H1 (cell line): ENCODE measurements around the gene CELSR1. TPM values are rescaled to one million over a fixed set of nuclear protein-coding genes. Genes with fewer than 3 reads are reported as not detected.
A peak's percentile ranks its signal among the peaks of the same experiment; 100 is the strongest.

Source experiments
- CTCF ChIA-PET: fragments of 300-600 bp; sonication (Branson Sonifier 250); formaldehyde crosslinking; loops from one replicate; lab custom pipeline; 2021; ENCODE audit not compliant: partially characterized antibody; lab: Charles Lee
- POLR2A ChIA-PET: fragments of 300-600 bp; sonication (Branson Sonifier 250); formaldehyde crosslinking; loops from one replicate; lab custom pipeline; 2021; ENCODE audit warnings: inconsistent platforms; ENCODE audit not compliant: partially characterized antibody; lab: Charles Lee
- DNase-seq, 2 experiments: peaks; one replicate each; pipeline versions ENCODE4 v3.0.0 to v3.0.0-alpha.2; 2010 to 2022; ENCODE audit warnings: low spot score in 2 of 2, low read depth in 1 of 2, mixed read lengths in 1 of 2
- FAIRE-seq: peaks from 2 replicates; lab custom pipeline; 2011; peaks lifted over from hg19 to GRCh38; lab: Jason Lieb, UNC
- H2AFZ ChIP-seq: 2 replicates; pipeline ENCODE4 v1.8.1; 2012; ENCODE audit warnings: low read length, inconsistent platforms
- H2AK5ac ChIP-seq: 2 replicates; pipeline ENCODE4 v1.6.1; 2013; ENCODE audit warnings: low read depth, low read length
- H2BK120ac ChIP-seq: replicated peaks from 2 replicates; pipeline ENCODE3; 2013; ENCODE audit warnings: low read depth, low read length, inconsistent platforms
- H2BK12ac ChIP-seq: 2 replicates; pipeline ENCODE4 v1.6.1; 2013; ENCODE audit warnings: low read depth, low read length
- H2BK15ac ChIP-seq: 2 replicates; pipeline ENCODE4 v1.6.1; 2013; ENCODE audit warnings: low read length
- H2BK20ac ChIP-seq: 2 replicates; pipeline ENCODE4 v1.6.1; 2013; ENCODE audit warnings: low read length
- H2BK5ac ChIP-seq: 2 replicates; pipeline ENCODE4 v1.6.1; 2013; ENCODE audit warnings: low read depth, low read length
- H3K14ac ChIP-seq: 2 replicates; pipeline ENCODE4 v1.6.1; 2013; ENCODE audit warnings: inconsistent platforms; ENCODE audit not compliant: insufficient read length
- H3K18ac ChIP-seq: 2 replicates; pipeline ENCODE4 v1.6.1; 2013; ENCODE audit warnings: low read length; ENCODE audit errors: extremely low read depth
- H3K23ac ChIP-seq: 2 replicates; pipeline ENCODE4 v1.6.1; 2013; ENCODE audit warnings: inconsistent platforms; ENCODE audit not compliant: insufficient read length
- H3K23me2 ChIP-seq: 2 replicates; pipeline ENCODE4 v1.6.1; 2013; ENCODE audit warnings: low read depth, low read length
- H3K27ac ChIP-seq: 2 replicates; pipeline ENCODE4 v1.6.1; 2011; ENCODE audit warnings: low read depth, low read length, inconsistent platforms
- H3K27me3 ChIP-seq, 4 experiments: replicated peaks in 1 of 4; 1 replicate in 1 of 4; 2 replicates in 3 of 4; pipeline versions ENCODE4 v1.6.1 to v1.8.1; 2011 to 2013; ENCODE audit warnings: low read length in 3 of 4, mild to moderate bottlenecking in 3 of 4, inconsistent platforms in 2 of 4, mixed read lengths in 2 of 4, moderate library complexity in 1 of 4; ENCODE audit not compliant: control insufficient read depth in 3 of 4, insufficient read depth in 3 of 4; ENCODE audit errors: extremely low read depth in 1 of 4
- H3K36me3 ChIP-seq, 4 experiments: 2 replicates each; pipeline versions ENCODE4 v1.6.1 to v1.8.1; 2011 to 2013; ENCODE audit warnings: mild to moderate bottlenecking in 4 of 4, low read length in 3 of 4, moderate library complexity in 2 of 4, control low read depth in 1 of 4, inconsistent platforms in 1 of 4; ENCODE audit not compliant: insufficient read depth in 4 of 4, control insufficient read depth in 2 of 4
- H3K4ac ChIP-seq: replicated peaks from 2 replicates; pipeline ENCODE3; 2013; ENCODE audit warnings: low read length, low read depth, mixed read lengths, inconsistent platforms; ENCODE audit not compliant: insufficient read length
- H3K4me1 ChIP-seq, 4 experiments: replicated peaks in 1 of 4; 1 replicate in 1 of 4; 2 replicates in 3 of 4; pipeline versions ENCODE4 v1.6.1 to v1.8.1; 2011 to 2013; ENCODE audit warnings: low read length in 3 of 4, inconsistent platforms in 2 of 4, mixed read lengths in 1 of 4; ENCODE audit not compliant: insufficient read depth in 4 of 4, control insufficient read depth in 3 of 4
- H3K4me2 ChIP-seq, 2 experiments: 2 replicates each; pipeline versions ENCODE4 v1.6.1 to v1.8.1; 2011 to 2013; ENCODE audit warnings: low read depth in 2 of 2, low read length in 2 of 2, control low read depth in 1 of 2, inconsistent platforms in 1 of 2, mild to moderate bottlenecking in 1 of 2; ENCODE audit not compliant: insufficient read depth in 1 of 2
- H3K4me3 ChIP-seq, 4 experiments: fragments of 200-600, 300-600 bp in 1 of 4; sonication (generic), shearing (Covaris generic), sonication (Bioruptor Twin) in 1 of 4; 2 replicates each; pipeline versions ENCODE4 v1.5.1 to v1.8.1; 2011 to 2016; ENCODE audit warnings: low read length in 4 of 4, low read depth in 3 of 4, control low read depth in 2 of 4, inconsistent platforms in 2 of 4, mild to moderate bottlenecking in 2 of 4, mixed read lengths in 1 of 4, moderate library complexity in 1 of 4; ENCODE audit not compliant: insufficient read depth in 2 of 4; ENCODE audit errors: extremely low read depth in 1 of 4
- H3K56ac ChIP-seq: replicated peaks from 2 replicates; pipeline ENCODE3; 2013; ENCODE audit warnings: low read depth, mild to moderate bottlenecking, mixed read lengths, low read length, inconsistent platforms; ENCODE audit not compliant: insufficient read length
- H3K79me1 ChIP-seq: 2 replicates; pipeline ENCODE4 v1.6.1; 2013; ENCODE audit warnings: low read depth, low read length, control low read depth
- H3K79me2 ChIP-seq, 2 experiments: 2 replicates each; pipeline versions ENCODE4 v1.6.1 to v1.8.1; 2012 to 2013; ENCODE audit warnings: low read length in 2 of 2, mild to moderate bottlenecking in 2 of 2, inconsistent platforms in 1 of 2; ENCODE audit not compliant: insufficient read depth in 2 of 2, control insufficient read depth in 1 of 2
- H3K9ac ChIP-seq, 4 experiments: replicated peaks in 1 of 4; 1 replicate in 1 of 4; 2 replicates in 3 of 4; pipeline versions ENCODE4 v1.6.1 to v1.8.1; 2011 to 2013; ENCODE audit warnings: low read depth in 3 of 4, low read length in 3 of 4, control low read depth in 2 of 4, mild to moderate bottlenecking in 2 of 4, moderate library complexity in 2 of 4, inconsistent platforms in 1 of 4; ENCODE audit errors: extremely low read depth in 1 of 4
- H3K9me3 ChIP-seq, 2 experiments: 2 replicates each; pipeline versions ENCODE4 v1.6.1 to v1.8.1; 2012 to 2013; ENCODE audit warnings: mild to moderate bottlenecking in 2 of 2, moderate library complexity in 2 of 2, control low read depth in 1 of 2, inconsistent platforms in 1 of 2, low read depth in 1 of 2, low read length in 1 of 2, mixed read lengths in 1 of 2; ENCODE audit not compliant: insufficient read depth in 2 of 2
- H4K20me1 ChIP-seq, 2 experiments: replicated peaks in 1 of 2; 2 replicates each; pipeline versions ENCODE3 to v1.8.1; 2011 to 2013; ENCODE audit warnings: inconsistent platforms in 2 of 2, low read length in 2 of 2, mild to moderate bottlenecking in 1 of 2; ENCODE audit not compliant: insufficient read depth in 2 of 2, control insufficient read depth in 1 of 2
- H4K5ac ChIP-seq: 2 replicates; pipeline ENCODE4 v1.6.1; 2013; ENCODE audit warnings: low read length, low read depth, mixed read lengths, inconsistent platforms; ENCODE audit not compliant: insufficient read length
- H4K8ac ChIP-seq: 2 replicates; pipeline ENCODE4 v1.8.0; 2013; ENCODE audit warnings: mild to moderate bottlenecking, moderate library complexity, low read length, inconsistent platforms; ENCODE audit not compliant: insufficient read depth; ENCODE audit errors: extremely low read depth
- H4K91ac ChIP-seq: replicated peaks from 2 replicates; pipeline ENCODE3; 2013; ENCODE audit warnings: low read length, mixed read lengths, inconsistent platforms; ENCODE audit not compliant: insufficient read length
- CTCF ChIP-seq, 3 experiments: IDR thresholded peaks; 1 replicate in 2 of 3; 2 replicates in 1 of 3; pipeline versions ENCODE4 v1.5.1 to v1.6.1; 2011; ENCODE audit warnings: low read length in 3 of 3, mild to moderate bottlenecking in 3 of 3, inconsistent platforms in 2 of 3, low read depth in 1 of 3, moderate library complexity in 1 of 3; ENCODE audit not compliant: insufficient read depth in 1 of 3; ENCODE audit errors: control extremely low read depth in 1 of 3
- JUN ChIP-seq: IDR thresholded peaks from 2 replicates; pipeline ENCODE4 v1.6.1; 2011; ENCODE audit warnings: low read depth, mild to moderate bottlenecking, improper control_type of control experiment, low read length
- KDM4A ChIP-seq: IDR thresholded peaks from one replicate; pipeline ENCODE4 v1.7.1; 2012; ENCODE audit warnings: low read depth, mild to moderate bottlenecking, moderate library complexity, low read length, inconsistent platforms; ENCODE audit not compliant: severe bottlenecking
- NANOG ChIP-seq: IDR thresholded peaks from 2 replicates; pipeline ENCODE4 v1.6.1; 2011; ENCODE audit warnings: low read length, low read depth, mild to moderate bottlenecking, inconsistent platforms; ENCODE audit not compliant: insufficient read depth, poor library complexity, severe bottlenecking
- RAD21 ChIP-seq, 2 experiments: IDR thresholded peaks in 1 of 2; conservative IDR thresholded peaks in 1 of 2; 2 replicates each; pipeline ENCODE4 v1.6.1; 2011; ENCODE audit warnings: low read depth in 2 of 2, low read length in 2 of 2, improper control_type of control experiment in 1 of 2, inconsistent platforms in 1 of 2, mild to moderate bottlenecking in 1 of 2, moderate library complexity in 1 of 2
- SIX5 ChIP-seq: IDR thresholded peaks from 2 replicates; pipeline ENCODE4 v1.6.1; 2011; ENCODE audit warnings: mild to moderate bottlenecking, low read depth, low read length
- WGBS, 2 experiments: shearing (Covaris generic) in 1 of 2; methylation state at CpG; one replicate each; pipeline versions ENCODE4 v1.1.6 to v1.1.7; 2013 to 2015; ENCODE audit warnings: low lambda C conversion rate in 2 of 2, mixed read lengths in 2 of 2, inconsistent platforms in 1 of 2, low coverage in 1 of 2, missing lambda C conversion rate in 1 of 2; ENCODE audit not compliant: insufficient replicate concordance in 2 of 2, insufficient coverage in 1 of 2, insufficient read length in 1 of 2; ENCODE audit errors: extremely low coverage in 1 of 2, missing lambda C conversion rate in 1 of 2; 5-methylcytosine and 5-hydroxymethylcytosine counted together
- polyA plus RNA-seq, 7 experiments: library from polyadenylated mRNA; depleted of rRNA in 3 of 7; stranded (reverse) in 5 of 7; unstranded in 2 of 7; fragments of >200 nt in 5 of 7; fragments of 200-250 nt in 2 of 7; gene quantifications; 1 replicate in 5 of 7; 2 replicates in 1 of 7; 4 replicates in 1 of 7; pipeline versions ENCODE4 v1.2.1 to v1.2.3, GENCODE V29; 2011 to 2013; ENCODE audit warnings: missing spikeins in 2 of 7, mixed read lengths in 2 of 7
- total RNA-seq: library from RNA; stranded (reverse); fragmentation: NEBNext Ultra II Directional; extraction: Animal tissue kit (Norgen Biotek cat#: 25700); gene quantifications from 2 replicates; pipeline ENCODE4 v1.2.1, GENCODE V29; 2021

The CELSR1 gene
- total and polyA plus RNA-seq, 2 of the 8 experiments (the other 6 are each of a cell fraction or from before 2014, with no cell fraction given): 9.0 to 12.4 TPM

GRCh38 chr22:46390652-46391301, 146.6 kb downstream of the CELSR1 start:
- CTCF ChIA-PET: interaction anchor here (2.1 kb wide), 1 partner anchor 23 kb away, joined by 6 read pairs; no protein-coding TSS in a partner anchor
- no peak for DNase-seq
- Histone ChIP-seq H3K4me2 (no peak overlapping the region), H3K79me2 (no peaks in the 10 kb centered on the region), H3K9me3 (no peaks in the 10 kb centered on the region), H3K4ac (no peak overlapping the region), H4K91ac (no peak overlapping the region), H4K8ac (peak overlapping the region; percentile 35)
- TF ChIP-seq KDM4A: no peak
- no peak for TF ChIP-seq NANOG
- TF ChIP-seq CTCF (IDR thresholded peaks at IDR 0.05; ENCODE audit: control extremely low read depth in 1 of 3, insufficient read depth in 1 of 3, low read depth in 1 of 3, low read length in 3 of 3): peak in 2 of 3 experiments; percentile 6 to 18; a peak in 3 of 4 replicates
- no peak for TF ChIP-seq JUN
- TF ChIP-seq SIX5: no peak
- peak in 1 of 2 experiments; percentile 5; a peak in 1 of 4 replicates for TF ChIP-seq RAD21 (IDR thresholded peaks at IDR 0.05 in 1 of 2, conservative IDR thresholded peaks at IDR 0.05 in 1 of 2; ENCODE audit: low read depth in 2 of 2, low read length in 2 of 2)
- TF ChIP-seq, all 59 proteins: peak for 2
- H3K18ac ChIP-seq: no peak overlapping the region
- H3K79me1 ChIP-seq: no peaks in the 10 kb centered on the region
- 88% methylated on average over 32 of the region's 32 CpGs; no CpG with 5 or more reads in 1 of the 2 experiments for WGBS, 2 experiments
- no peak overlapping the region for H2AK5ac ChIP-seq
- peaks cover 0 to 2% of the 10 kb centered on the region in 2 experiments for H4K20me1 ChIP-seq
- no peak overlapping the region for H3K14ac ChIP-seq
- no peak for FAIRE-seq
- no peaks in the 10 kb centered on the region for H3K27me3 ChIP-seq
- no peak overlapping the region for H4K5ac ChIP-seq
- no peak overlapping the region for H2BK5ac ChIP-seq
- no peak overlapping the region for H3K4me3 ChIP-seq
- H3K56ac ChIP-seq: no peak overlapping the region
- H3K4me1 ChIP-seq: peaks cover 0 to 2% (median 0%) of the 10 kb centered on the region in 4 experiments; a peak in 2 of 7 replicates
- POLR2A ChIA-PET: no interaction called here
- H3K36me3 ChIP-seq: 0 out of 8 replicates have a peak, but pooled peaks cover 0 to 2% (median 0%) of the 10 kb centered on the region in 4 experiments
- H2BK12ac ChIP-seq: no peak overlapping the region
- no peak overlapping the region for H2AFZ ChIP-seq
- no peak overlapping the region for H2BK120ac ChIP-seq
- no peak overlapping the region for H2BK20ac ChIP-seq
- H3K27ac ChIP-seq: no peak overlapping the region
- H3K23ac ChIP-seq: no peak overlapping the region
- no peak overlapping the region for H2BK15ac ChIP-seq
- H3K23me2 ChIP-seq: no peaks in the 10 kb centered on the region
- no peak overlapping the region for H3K9ac ChIP-seq
